HCT116 (cell line): ENCODE measurements around the gene PTPRA. TPM values are rescaled to one million over a fixed set of nuclear protein-coding genes. Genes with fewer than 3 reads are reported as not detected.

Experiments
- ATAC-seq: fragments of 200-7000 bp; cut with Tn5 transposase; 2 replicates; pipeline ENCODE4 v1.9.1; 2020; ENCODE audit warnings: mild to moderate bottlenecking, moderate library complexity
- BruUV-seq: library from RNA; stranded (reverse); fragments of 400-500 nt; replicated peaks from 2 replicates; lab custom pipeline; 2021; lab: Mats Ljungman, UMichigan
- CTCF ChIA-PET: fragments of 300-600 bp; sonication (Branson Sonifier 250); formaldehyde crosslinking; loops from one replicate; lab custom pipeline; 2021; ENCODE audit warnings: antibody characterized with exemption; lab: Charles Lee
- POLR2A ChIA-PET: fragments of 300-600, 350-600 bp; sonication (Branson Sonifier 250); formaldehyde crosslinking; loops from one replicate; lab custom pipeline; 2021; ENCODE audit warnings: antibody characterized with exemption; lab: Charles Lee
- RAD21 ChIA-PET, 2 experiments: fragments of 300-600 bp; sonication (Branson Sonifier 250); formaldehyde crosslinking; loops; one replicate each; lab custom pipeline; 2023; ENCODE audit warnings: low total read pairs in 2 of 2; ENCODE audit not compliant: uncharacterized antibody in 2 of 2, unreplicated experiment in 2 of 2, low non-redundant PET in 1 of 2; lab: Charles Lee
- DNase-seq: peaks from one replicate; pipeline ENCODE4 v3.0.0-alpha.2; 2010; ENCODE audit warnings: low read depth, low spot score
- H2AFZ ChIP-seq: fragments of 200-600 bp; shearing (Covaris generic), sonication (generic); 2 replicates; pipeline ENCODE4 v1.6.1; 2017; ENCODE audit warnings: low read depth, mixed run types, mixed read lengths, antibody characterized with exemption, low read length; ENCODE audit not compliant: poor library complexity, severe bottlenecking
- H3K27ac ChIP-seq: 2 replicates; pipeline ENCODE4 v1.5.1; 2012; ENCODE audit warnings: low read depth, low read length
- H3K27me3 ChIP-seq: fragments of 200-600 bp; sonication (generic); 2 replicates; pipeline ENCODE4 v1.6.1; 2016; ENCODE audit warnings: mixed run types, low read length, mixed read lengths; ENCODE audit not compliant: insufficient read depth
- H3K36me3 ChIP-seq, 2 experiments: fragments of 200-500 bp in 1 of 2; fragments of 200-600 bp in 1 of 2; sonication (Bioruptor generic) in 1 of 2; sonication (generic) in 1 of 2; 2 replicates each; pipeline versions ENCODE4 v1.5.1 to v1.6.1; 2014 to 2016; ENCODE audit warnings: low read length in 2 of 2, inconsistent platforms in 1 of 2, mixed read lengths in 1 of 2, mixed run types in 1 of 2; ENCODE audit not compliant: insufficient read depth in 2 of 2, control insufficient read depth in 1 of 2
- H3K4me1 ChIP-seq, 2 experiments: fragments of 200-600 bp in 1 of 2; sonication (generic) in 1 of 2; 2 replicates each; pipeline versions ENCODE4 v1.5.1 to v1.6.1; 2012 to 2017; ENCODE audit warnings: low read length in 2 of 2, inconsistent platforms in 1 of 2, mild to moderate bottlenecking in 1 of 2, mixed read lengths in 1 of 2, mixed run types in 1 of 2, moderate library complexity in 1 of 2; ENCODE audit not compliant: insufficient read depth in 2 of 2, control insufficient read depth in 1 of 2
- H3K4me2 ChIP-seq: fragments of 200-600 bp; sonication (generic); 2 replicates; pipeline ENCODE4 v1.6.1; 2017; ENCODE audit warnings: mixed run types, low read length, mixed read lengths
- H3K4me3 ChIP-seq, 2 experiments: fragments of 200-600 bp in 1 of 2; sonication (generic) in 1 of 2; replicated peaks in 1 of 2; 2 replicates each; pipeline ENCODE4 v1.5.1; 2011 to 2016; ENCODE audit warnings: low read length in 2 of 2, control low read depth in 1 of 2, low read depth in 1 of 2, mild to moderate bottlenecking in 1 of 2, mixed read lengths in 1 of 2, mixed run types in 1 of 2
- H3K79me2 ChIP-seq: fragments of 200-600 bp; sonication (generic); 2 replicates; pipeline ENCODE4 v1.6.1; 2017; ENCODE audit warnings: mild to moderate bottlenecking, mixed run types, low read length, moderate library complexity, mixed read lengths; ENCODE audit not compliant: insufficient read depth
- H3K9ac ChIP-seq: fragments of 200-600 bp; sonication (generic); 2 replicates; pipeline ENCODE4 v1.6.1; 2016; ENCODE audit warnings: low read length, mixed read lengths
- H3K9me2 ChIP-seq: fragments of 200-600 bp; sonication (generic), shearing (Covaris generic); 2 replicates; pipeline ENCODE4 v1.6.1; 2017; ENCODE audit warnings: mixed run types, mild to moderate bottlenecking, moderate library complexity; ENCODE audit not compliant: insufficient read depth
- H3K9me3 ChIP-seq, 2 experiments: fragments of 200-500 bp in 1 of 2; fragments of 200-600 bp in 1 of 2; sonication (Bioruptor generic) in 1 of 2; sonication (generic) in 1 of 2; 2 replicates each; pipeline ENCODE4 v1.6.1; 2014 to 2017; ENCODE audit warnings: low read length in 2 of 2, mixed read lengths in 2 of 2, inconsistent platforms in 1 of 2, low read depth in 1 of 2, mild to moderate bottlenecking in 1 of 2, mixed run types in 1 of 2, moderate library complexity in 1 of 2; ENCODE audit not compliant: control insufficient read depth in 1 of 2, insufficient read depth in 1 of 2
- H4K20me1 ChIP-seq: fragments of 200-600 bp; sonication (generic), shearing (Covaris generic); 2 replicates; pipeline ENCODE4 v1.6.1; 2017; ENCODE audit warnings: mixed run types, mild to moderate bottlenecking, moderate library complexity; ENCODE audit not compliant: insufficient read depth
- EZH2 ChIP-seq: fragments of 200-600 bp; sonication (generic); IDR thresholded peaks from 2 replicates; pipeline ENCODE4 v1.6.1; 2017; ENCODE audit warnings: antibody characterized with exemption, mixed run types
- JUND ChIP-seq: IDR thresholded peaks from 2 replicates; pipeline ENCODE4 v1.6.1; 2012
- SP1 ChIP-seq: IDR thresholded peaks from 2 replicates; pipeline ENCODE4 v1.6.1; 2012; ENCODE audit warnings: low read depth
- TCF7L2 ChIP-seq: IDR thresholded peaks from 2 replicates; pipeline ENCODE4 v1.7.0; 2011; ENCODE audit warnings: borderline replicate concordance, inconsistent platforms; ENCODE audit not compliant: insufficient read depth, insufficient read length; ENCODE audit errors: extremely low read depth
- intact Hi-C: fragments of 100-400 bp; cut with micrococcal nuclease; formaldehyde crosslinking; loops from 2 replicates; pipeline ENCODE4 v1.10.0; 2022
- total RNA-seq: library from RNA; stranded (reverse); gene quantifications from one replicate; pipeline ENCODE4 v1.2.1, GENCODE V29; 2021; ENCODE audit not compliant: unreplicated experiment
- TF ChIP-seq, protein P1 (sequence below): IDR thresholded peaks from 2 replicates; pipeline ENCODE4 v1.6.1; 2012

The PTPRA gene
- total RNA-seq, 1 experiment from 2014 or later, result 44.6 TPM

DNA sequence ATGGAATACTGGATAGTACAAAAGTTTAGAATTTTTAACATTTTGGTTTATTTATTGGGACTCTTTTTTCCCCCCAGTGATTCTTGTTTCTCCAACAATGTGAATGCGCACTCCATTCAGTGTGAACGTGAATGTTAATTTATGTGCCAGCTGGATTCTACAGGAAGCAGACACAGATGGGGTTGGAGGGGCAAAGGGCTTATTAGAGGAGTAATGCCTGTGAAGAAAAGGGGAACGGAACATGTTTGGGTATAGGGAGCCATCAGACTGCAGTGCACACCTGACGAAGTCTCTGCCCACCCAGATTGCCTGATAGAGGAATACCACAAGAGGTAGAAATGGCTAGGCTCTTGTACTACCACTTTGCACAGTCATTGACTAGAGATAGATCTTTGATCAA lies 48.2 kb downstream of the PTPRA start:
- POLR2A ChIA-PET, result no interaction called here
- H3K27ac ChIP-seq, result no peak overlapping the region
- DNase-seq, result no peak
- no peak for TF ChIP-seq EZH2
- TF ChIP-seq JUND, result no peak
- TF ChIP-seq, protein P1, sequence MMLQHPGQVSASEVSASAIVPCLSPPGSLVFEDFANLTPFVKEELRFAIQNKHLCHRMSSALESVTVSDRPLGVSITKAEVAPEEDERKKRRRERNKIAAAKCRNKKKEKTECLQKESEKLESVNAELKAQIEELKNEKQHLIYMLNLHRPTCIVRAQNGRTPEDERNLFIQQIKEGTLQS, result no peak
- TF ChIP-seq, all 23 proteins: peak for 0
- Histone ChIP-seq H3K9me3 (no peaks in the 10 kb centered on the region), H2AFZ (no peak overlapping the region), H3K4me1 (peaks cover 13 to 17% of the 10 kb centered on the region in 2 experiments; a peak in 3 of 4 replicates), H3K9me2 (no peaks in the 10 kb centered on the region), H4K20me1 (no peaks in the 10 kb centered on the region), H3K36me3 (peaks cover 0 to 3% of the 10 kb centered on the region in 2 experiments; a peak in 2 of 4 replicates), H3K4me2 (no peak overlapping the region), H3K27me3 (no peaks in the 10 kb centered on the region), H3K79me2 (peaks cover 28% of the 10 kb centered on the region), H3K4me3 (no peak overlapping the region), H3K9ac (no peak overlapping the region)
- BruUV-seq, result no TSS peak
- RAD21 ChIA-PET, result no interaction called here
- no peak for ATAC-seq
- CTCF ChIA-PET, result no interaction called here
- intact Hi-C loops, result no loop called here

- H3K27me3 ChIP-seq, result no peaks in the 10 kb centered on the region
- TF ChIP-seq TCF7L2, result no peak
- no peak for TF ChIP-seq SP1
- no peak for TF ChIP-seq EZH2
- TF ChIP-seq, all 23 proteins: peak for 0
- Histone ChIP-seq H3K9ac (no peak overlapping the region), H3K79me2 (peaks cover 21% of the 10 kb centered on the region), H2AFZ (no peak overlapping the region), H3K9me3 (no peaks in the 10 kb centered on the region), H3K4me1 (peaks cover 13 to 17% of the 10 kb centered on the region in 2 experiments; a peak in 3 of 4 replicates), H4K20me1 (no peaks in the 10 kb centered on the region), H3K36me3 (peaks cover 0 to 3% of the 10 kb centered on the region in 2 experiments; a peak in 2 of 4 replicates), H3K27ac (no peak overlapping the region), H3K4me2 (no peak overlapping the region), H3K9me2 (no peaks in the 10 kb centered on the region), H3K4me3 (no peak overlapping the region)
- POLR2A ChIA-PET, result no interaction called here
- RAD21 ChIA-PET, result no interaction called here
- no peak for DNase-seq
- ATAC-seq, result no peak
- CTCF ChIA-PET, result no interaction called here
- BruUV-seq, result no TSS peak
- intact Hi-C loops, result no loop called here
These were observed 49.7 kb downstream of the PTPRA start for GRCh38 chr20:2922957-2923356.
